HG03571 (cell line): Measurements from ENCODE around the gene TMCC1.

Experiments
- ATAC-seq: cut with Tn5 transposase; IDR thresholded peaks from one replicate; pipeline ENCODE4 v1.9.1; 2021; ENCODE audit not compliant: unreplicated experiment

The TMCC1 gene

DNA sequence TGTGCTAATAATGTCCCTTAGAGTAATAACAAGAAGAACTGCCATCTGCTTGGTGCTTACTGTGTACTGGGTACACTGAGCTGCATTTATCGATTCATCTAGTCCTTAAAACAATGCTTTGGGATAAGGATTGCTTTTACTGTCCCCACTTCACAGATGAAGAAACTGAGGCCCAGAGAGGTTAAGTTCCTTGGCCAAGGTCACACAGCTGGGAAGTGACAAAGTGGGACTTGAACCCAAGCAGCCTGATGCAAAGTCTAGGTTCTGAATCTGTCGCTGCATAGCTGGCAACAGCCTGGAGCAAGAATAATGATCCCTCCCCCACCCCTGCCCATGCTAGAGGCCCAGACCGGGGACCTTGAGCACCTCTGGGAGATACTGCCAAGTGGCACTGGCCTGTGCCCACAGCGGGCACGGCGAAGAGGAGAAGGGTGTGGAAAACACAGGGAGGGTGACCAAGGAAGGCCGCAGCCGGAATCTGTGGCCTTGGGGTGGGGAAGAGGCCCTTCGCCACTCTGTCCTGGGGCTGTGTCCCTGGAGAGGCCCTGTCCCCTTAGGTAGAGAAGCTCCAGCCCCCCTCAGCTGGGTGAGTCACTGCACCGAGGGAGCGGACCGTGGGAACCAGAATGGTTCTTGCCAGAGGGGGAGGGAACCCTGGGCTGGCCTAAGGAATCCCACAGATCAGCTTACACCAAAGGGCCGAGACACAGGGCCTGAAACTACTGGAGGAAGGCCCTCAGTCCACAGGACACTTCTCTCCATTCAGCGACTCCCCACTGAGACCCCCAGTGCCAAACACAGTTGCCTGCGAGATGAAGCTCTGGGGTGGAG is 290.6 kb downstream of the TMCC1 start:
- ATAC-seq, result no peak

DNA sequence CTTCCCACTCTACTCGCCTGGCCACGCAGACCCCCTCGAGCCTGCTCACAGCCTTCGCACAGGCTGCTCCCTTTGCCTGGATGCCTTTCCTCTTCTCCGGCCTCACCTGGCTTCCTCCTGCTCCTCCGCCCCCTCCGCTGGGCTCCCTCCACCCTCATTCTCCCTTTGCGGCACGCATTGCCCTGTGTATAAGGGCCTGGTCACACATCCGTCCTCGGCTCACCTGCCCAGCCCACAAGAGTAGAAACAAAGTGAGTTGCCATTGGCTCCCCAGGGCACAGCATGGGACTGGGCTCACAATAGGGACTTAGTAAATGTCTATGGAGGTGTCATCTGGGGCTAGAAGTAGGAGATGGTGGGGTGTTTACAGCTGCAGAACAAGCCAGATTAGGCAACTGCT is 291.2 kb downstream of the TMCC1 start:
- ATAC-seq, result no peak

- no peak for ATAC-seq
Observed at GRCh38 chr3:129601713-129602112, 291.8 kb downstream of the TMCC1 start.

- ATAC-seq, result no peak
Observed at GRCh38 chr3:129600348-129600747, 293.2 kb downstream of the TMCC1 start.

DNA sequence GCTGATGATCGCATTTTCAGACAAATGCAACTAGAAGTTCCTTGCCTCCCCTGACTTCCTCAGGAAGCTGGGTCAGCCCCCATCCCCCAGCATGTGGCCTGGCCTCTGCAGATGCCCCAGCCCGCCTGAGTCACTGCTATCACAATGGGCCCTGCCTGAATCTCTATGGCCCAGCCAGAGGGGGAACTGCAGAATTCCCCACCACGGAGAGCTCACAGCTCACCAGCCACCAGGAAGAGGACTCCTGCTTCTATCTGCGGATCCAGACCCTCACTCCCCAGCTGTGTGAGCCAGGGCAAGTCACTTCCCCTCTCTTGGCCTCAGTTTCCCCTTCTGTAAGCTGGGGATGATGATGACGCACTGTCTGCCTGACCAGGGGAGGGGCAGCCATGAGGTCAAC is 293.9 kb downstream of the TMCC1 start:
- ATAC-seq, result no peak

GRCh38 chr3:129599073-129599472 is 294.4 kb downstream of the TMCC1 start:
- ATAC-seq, result no peak

DNA sequence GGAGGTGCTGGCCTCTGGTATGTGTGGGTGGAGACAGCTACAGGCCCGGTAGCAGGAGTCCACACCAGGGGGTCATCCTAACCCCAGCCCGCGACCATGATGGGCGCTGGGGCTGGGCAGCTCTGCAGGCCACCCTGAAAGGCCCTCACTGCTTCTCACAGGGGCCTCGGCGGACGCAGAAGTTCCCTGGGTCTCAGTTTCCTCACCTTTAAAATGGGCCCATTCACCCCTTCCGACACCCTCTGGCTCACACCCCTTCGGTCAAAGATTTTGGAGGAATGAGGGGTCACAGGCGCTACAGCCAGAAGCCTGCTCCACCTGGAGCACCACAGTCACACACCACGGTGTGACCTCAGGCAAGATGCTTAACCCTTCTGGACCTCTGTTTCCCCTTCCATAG is 295.0 kb downstream of the TMCC1 start:
- no peak for ATAC-seq

- ATAC-seq, result no peak
Observed at GRCh38 chr3:129598000-129598381, 295.5 kb downstream of the TMCC1 start.
